NB4 (cell line): ENCODE data around the gene MAFG.

Source experiments
- DNase-seq: peaks from one replicate; pipeline ENCODE4 v3.0.0; 2010; ENCODE audit warnings: low read depth
- H3K4me3 ChIP-seq: one replicate; pipeline ENCODE4 v1.5.1; 2011; ENCODE audit warnings: mild to moderate bottlenecking, low read depth, low read length, moderate library complexity
- MYC ChIP-seq: IDR thresholded peaks from 2 replicates; pipeline ENCODE4 v1.6.1; 2011; ENCODE audit warnings: low read depth, low read length
- POLR2A ChIP-seq: IDR thresholded peaks from 2 replicates; pipeline ENCODE4 v1.6.1; 2011; ENCODE audit warnings: mild to moderate bottlenecking; ENCODE audit not compliant: insufficient read length; ENCODE audit errors: extremely low read depth
- TF ChIP-seq, protein P1 (sequence below): IDR thresholded peaks from 2 replicates; pipeline ENCODE4 v1.6.1; 2011; ENCODE audit warnings: low read depth, low read length
- TF ChIP-seq, protein P2 (sequence below): IDR thresholded peaks from one replicate; pipeline ENCODE4 v1.5.1; 2012; ENCODE audit warnings: low read depth, low read length

MAFG gene

GRCh38 chr17:81877569-81877968, 50.0 kb downstream of the MAFG start:
- TF ChIP-seq POLR2A, result no peak
- TF ChIP-seq, protein P1, sequence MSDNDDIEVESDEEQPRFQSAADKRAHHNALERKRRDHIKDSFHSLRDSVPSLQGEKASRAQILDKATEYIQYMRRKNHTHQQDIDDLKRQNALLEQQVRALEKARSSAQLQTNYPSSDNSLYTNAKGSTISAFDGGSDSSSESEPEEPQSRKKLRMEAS, result no peak
- no peak for TF ChIP-seq MYC
- TF ChIP-seq, protein P2, sequence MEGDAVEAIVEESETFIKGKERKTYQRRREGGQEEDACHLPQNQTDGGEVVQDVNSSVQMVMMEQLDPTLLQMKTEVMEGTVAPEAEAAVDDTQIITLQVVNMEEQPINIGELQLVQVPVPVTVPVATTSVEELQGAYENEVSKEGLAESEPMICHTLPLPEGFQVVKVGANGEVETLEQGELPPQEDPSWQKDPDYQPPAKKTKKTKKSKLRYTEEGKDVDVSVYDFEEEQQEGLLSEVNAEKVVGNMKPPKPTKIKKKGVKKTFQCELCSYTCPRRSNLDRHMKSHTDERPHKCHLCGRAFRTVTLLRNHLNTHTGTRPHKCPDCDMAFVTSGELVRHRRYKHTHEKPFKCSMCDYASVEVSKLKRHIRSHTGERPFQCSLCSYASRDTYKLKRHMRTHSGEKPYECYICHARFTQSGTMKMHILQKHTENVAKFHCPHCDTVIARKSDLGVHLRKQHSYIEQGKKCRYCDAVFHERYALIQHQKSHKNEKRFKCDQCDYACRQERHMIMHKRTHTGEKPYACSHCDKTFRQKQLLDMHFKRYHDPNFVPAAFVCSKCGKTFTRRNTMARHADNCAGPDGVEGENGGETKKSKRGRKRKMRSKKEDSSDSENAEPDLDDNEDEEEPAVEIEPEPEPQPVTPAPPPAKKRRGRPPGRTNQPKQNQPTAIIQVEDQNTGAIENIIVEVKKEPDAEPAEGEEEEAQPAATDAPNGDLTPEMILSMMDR, result no peak

GRCh38 chr17:81871387-81872230, 55.9 kb downstream of the MAFG start:
- DNase-seq, result peak; percentile 90
- TF ChIP-seq MYC (peak; percentile 99), POLR2A (peak; percentile 82)
- TF ChIP-seq, protein P2, result no peak
- TF ChIP-seq, protein P1, result peak; percentile 96
- H3K4me3 ChIP-seq, result peak overlapping the region; percentile 77

More at GRCh38 chr17:81877569-81877968, 50.0 kb downstream of the MAFG start:
- no peak for DNase-seq
- no peak overlapping the region for H3K4me3 ChIP-seq

- TF ChIP-seq, protein P1, result no peak
- TF ChIP-seq POLR2A, result no peak
- no peak for TF ChIP-seq MYC
- TF ChIP-seq, protein P2, result no peak
- peak within 1 kb of the TSS; percentile 88 for H3K4me3 ChIP-seq
- DNase-seq, result no peak
These were observed 56.6 kb downstream of the MAFG start, which contains the start of gene ARHGDIA for GRCh38 chr17:81870981-81871386. ARHGDIA (minus strand) TSS chr17:81871337; CDS start chr17:81869930, 1,407 bp downstream.

DNA sequence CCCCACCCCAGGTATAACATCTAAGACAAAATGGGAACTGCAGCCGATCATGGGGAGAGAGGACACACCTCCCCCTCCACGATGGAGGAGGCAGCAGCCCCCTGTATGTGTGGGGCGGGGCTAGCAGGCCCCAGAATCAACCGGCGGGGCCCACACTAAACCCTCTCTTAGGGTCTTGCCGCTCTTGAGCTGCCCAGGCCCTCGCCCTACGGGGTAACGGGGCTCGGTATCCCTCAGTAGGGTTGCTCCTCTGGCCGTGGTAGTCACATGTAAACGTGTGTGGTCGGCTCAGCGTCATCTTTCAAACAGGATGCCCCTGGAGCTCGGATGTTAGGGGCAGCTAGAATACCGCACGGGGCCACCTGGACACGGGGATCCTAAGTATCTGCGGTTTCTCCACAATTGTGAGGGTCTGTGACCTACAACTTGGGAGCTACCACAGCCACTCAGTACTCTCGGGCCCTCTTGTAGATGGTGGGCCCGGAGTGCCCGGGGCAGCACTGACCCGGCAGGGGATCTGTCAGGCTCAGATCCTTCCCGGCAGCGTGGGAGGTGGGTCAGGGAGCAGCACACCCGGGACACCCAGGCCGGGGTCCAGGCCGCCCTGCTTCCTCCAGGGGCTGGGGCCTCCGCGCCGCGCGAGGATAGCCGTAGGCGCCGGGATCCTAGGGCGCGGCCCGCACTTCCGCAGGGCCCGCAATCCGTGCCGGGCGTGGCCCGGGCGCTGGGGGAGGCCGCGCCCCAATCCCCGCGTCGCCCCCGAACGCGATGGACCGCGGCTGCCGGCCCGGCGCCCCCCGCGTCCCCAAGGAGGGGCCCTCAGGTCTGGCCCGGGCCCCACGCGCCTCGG, 57.2 kb downstream of the MAFG start:
- DNase-seq, result peak; percentile 58
- TF ChIP-seq, protein P2, result no peak
- TF ChIP-seq, protein P1, result 0 out of 2 replicates have a peak, but pooled peaks have one; percentile 27
- peak overlapping the region; percentile 88 for H3K4me3 ChIP-seq

- TF ChIP-seq, protein P2, result peak; percentile 59
- TF ChIP-seq POLR2A, result no peak
- TF ChIP-seq, protein P1, result no peak
- DNase-seq, result peak; percentile 48
- peak overlapping the region; percentile 88 for H3K4me3 ChIP-seq
These were observed 58.1 kb downstream of the MAFG start for GRCh38 chr17:81869221-81870130.
